ENCODE measurements around the gene PSD2.

The PSD2 gene

DNA sequence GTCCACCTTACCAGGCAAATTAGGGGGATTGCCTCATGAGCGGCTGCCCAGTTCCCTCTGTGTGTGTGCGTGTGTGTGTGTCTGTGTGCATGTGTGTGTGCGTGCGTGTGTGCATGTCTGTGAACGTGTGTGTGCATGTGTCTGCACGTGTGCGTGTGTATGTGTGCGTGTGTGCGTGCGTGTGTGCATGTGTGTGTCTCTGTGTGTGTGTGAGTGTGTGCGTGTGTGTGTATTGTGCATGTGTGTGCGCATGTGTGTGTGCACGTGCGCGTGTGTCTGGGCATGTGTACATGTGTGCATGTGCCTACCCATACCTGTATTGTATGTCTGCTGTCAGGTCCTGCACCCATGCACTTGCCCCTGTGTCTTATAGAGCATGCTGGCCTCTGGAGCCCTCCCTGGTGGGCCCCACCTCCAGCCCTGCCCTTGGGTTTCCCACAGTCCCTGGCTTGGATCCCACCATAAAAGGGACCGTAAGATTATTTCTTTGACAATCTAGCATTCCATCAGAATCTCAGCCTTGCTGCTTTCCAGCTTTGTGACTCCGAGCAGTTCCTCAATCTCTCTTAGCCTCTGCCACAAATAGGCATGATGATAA lies 9.3 kb downstream of the PSD2 start:
- H3K4me3 ChIP-seq (ENCODE audit: low read depth, low read length), result no peak overlapping the region
- in situ Hi-C loops (cut with HindIII; ENCODE audit: low sequenced_read_pairs), result no loop called here
- DNase-seq (ENCODE audit: low read depth), result no peak
- TF ChIP-seq, protein P1, sequence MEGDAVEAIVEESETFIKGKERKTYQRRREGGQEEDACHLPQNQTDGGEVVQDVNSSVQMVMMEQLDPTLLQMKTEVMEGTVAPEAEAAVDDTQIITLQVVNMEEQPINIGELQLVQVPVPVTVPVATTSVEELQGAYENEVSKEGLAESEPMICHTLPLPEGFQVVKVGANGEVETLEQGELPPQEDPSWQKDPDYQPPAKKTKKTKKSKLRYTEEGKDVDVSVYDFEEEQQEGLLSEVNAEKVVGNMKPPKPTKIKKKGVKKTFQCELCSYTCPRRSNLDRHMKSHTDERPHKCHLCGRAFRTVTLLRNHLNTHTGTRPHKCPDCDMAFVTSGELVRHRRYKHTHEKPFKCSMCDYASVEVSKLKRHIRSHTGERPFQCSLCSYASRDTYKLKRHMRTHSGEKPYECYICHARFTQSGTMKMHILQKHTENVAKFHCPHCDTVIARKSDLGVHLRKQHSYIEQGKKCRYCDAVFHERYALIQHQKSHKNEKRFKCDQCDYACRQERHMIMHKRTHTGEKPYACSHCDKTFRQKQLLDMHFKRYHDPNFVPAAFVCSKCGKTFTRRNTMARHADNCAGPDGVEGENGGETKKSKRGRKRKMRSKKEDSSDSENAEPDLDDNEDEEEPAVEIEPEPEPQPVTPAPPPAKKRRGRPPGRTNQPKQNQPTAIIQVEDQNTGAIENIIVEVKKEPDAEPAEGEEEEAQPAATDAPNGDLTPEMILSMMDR (IDR thresholded peaks at IDR 0.05; ENCODE audit: low read depth, low read length, missing control alignments), result no peak

DNA sequence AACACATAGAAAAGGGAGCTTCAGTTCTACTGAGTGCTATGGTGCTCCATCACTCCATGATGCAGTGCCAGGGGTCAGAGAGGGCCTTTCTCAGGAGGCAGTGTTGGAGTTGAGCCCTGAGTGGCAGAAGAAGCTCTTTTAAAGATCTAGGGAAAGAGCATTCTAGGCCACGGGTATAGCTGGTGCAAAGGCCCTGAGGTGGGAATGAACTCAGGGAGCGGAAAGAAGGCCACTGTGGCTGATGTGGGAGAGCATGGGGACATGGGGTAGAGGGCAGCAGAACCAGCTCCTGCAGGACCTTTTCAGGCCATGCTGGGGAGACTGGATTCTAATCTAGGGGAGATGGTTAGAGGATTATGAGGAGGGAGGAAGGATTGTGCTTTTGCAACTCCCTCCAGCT lies 9.9 kb downstream of the PSD2 start:
- H3K4me3 ChIP-seq (ENCODE audit: low read depth, low read length), result no peak overlapping the region
- DNase-seq (ENCODE audit: low read depth), result no peak
- in situ Hi-C loops (cut with HindIII; ENCODE audit: low sequenced_read_pairs), result no loop called here
- TF ChIP-seq, protein P1 (IDR thresholded peaks at IDR 0.05; ENCODE audit: low read depth, low read length, missing control alignments), result no peak

DNA sequence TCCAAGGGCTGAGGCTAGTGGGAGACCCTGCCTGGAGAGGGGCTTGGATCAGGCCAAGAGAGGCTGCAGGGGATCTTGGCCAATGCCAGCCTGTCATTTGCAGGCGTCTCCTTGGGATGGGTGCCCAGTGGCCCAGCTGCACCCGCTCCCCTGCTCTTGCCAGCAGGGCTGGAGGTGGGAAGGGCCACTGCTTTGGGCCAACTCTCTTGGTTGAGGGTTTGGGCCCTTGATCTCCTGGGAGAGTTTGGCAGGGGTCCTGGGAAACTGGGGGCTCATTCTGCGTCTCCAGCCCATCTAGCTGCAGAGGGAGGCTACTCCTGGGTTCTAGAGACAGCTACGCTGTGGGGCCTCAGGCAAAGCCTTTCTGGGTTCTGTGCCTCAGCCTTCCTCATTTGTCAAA lies 10.5 kb downstream of the PSD2 start:
- no peak overlapping the region for H3K4me3 ChIP-seq (ENCODE audit: low read depth, low read length)
- TF ChIP-seq, protein P1 (IDR thresholded peaks at IDR 0.05; ENCODE audit: low read depth, low read length, missing control alignments), result no peak
- no peak for DNase-seq (ENCODE audit: low read depth)
- in situ Hi-C loops (cut with HindIII; ENCODE audit: low sequenced_read_pairs), result no loop called here

DNA sequence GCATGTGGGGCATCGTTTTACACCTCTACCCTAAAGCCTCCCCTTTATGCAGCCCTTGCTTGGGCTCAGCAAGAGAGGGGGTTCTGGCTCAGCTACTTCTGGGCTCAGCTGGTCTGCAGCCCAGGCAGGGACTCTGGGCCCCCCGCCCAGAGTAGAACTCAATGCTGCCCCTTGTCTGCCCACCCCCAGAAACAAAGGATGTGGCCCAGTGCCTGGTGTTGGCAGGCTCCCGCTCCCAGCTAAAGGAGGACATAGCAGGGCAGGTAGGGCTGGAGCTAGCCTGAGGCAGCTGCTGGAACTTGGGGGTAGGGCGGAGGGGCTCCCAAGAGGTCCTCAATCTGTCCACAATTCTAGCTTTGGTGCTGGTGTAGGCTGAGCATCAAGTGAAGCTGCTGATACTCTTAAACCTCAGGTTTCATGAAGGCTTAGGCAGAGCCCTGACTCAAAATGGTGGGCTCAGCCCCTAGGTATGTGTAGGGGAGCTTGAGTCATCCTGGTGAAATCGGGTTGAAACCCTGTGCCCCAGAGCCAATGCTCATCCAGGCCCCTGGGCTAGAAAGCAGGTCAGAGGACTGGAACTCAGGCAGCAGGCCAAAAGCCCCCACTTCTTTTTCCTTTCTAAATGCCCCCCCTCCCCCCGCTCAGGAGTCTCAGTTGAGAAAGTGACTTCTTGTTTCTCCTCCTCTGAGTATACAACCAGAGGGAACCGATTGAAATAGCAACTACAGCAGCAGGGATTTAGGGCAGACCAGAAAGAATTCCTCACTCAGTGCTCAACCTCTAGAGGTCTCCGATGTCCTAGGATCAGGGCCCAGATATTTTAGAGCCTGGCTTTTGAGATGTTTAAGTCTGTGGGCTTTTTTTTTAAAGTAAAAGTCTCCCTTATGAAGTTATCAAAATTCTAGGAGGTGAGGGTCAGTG lies 11.4 kb downstream of the PSD2 start:
- TF ChIP-seq, protein P1 (IDR thresholded peaks at IDR 0.05; ENCODE audit: low read depth, low read length, missing control alignments), result no peak
- DNase-seq (ENCODE audit: low read depth), result no peak
- H3K4me3 ChIP-seq (ENCODE audit: low read depth, low read length), result no peak overlapping the region
- in situ Hi-C loops (cut with HindIII; ENCODE audit: low sequenced_read_pairs), result no loop called here

DNA sequence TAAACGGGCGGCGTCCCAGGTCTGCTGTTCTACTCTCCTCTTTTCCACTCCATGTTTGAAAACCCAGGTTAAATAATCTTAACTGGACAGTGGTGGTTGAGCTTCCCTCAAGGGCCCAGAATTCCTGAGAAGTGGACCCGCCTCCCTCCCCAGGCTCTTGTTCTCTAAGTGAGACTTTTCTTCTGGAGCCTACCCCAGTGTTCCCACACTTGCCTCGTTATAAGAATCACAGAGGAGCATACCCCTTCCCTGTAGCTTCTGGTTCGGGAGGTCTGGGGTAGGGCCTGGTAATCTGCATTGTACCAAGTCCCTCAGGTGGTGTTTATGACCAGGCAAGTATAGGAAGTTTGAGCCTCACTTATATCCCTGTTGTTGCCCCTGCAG lies 12.0 kb downstream of the PSD2 start:
- in situ Hi-C loops (cut with HindIII; ENCODE audit: low sequenced_read_pairs), result no loop called here
- H3K4me3 ChIP-seq (ENCODE audit: low read depth, low read length), result no peak overlapping the region
- TF ChIP-seq, protein P1 (IDR thresholded peaks at IDR 0.05; ENCODE audit: low read depth, low read length, missing control alignments), result no peak
- no peak for DNase-seq (ENCODE audit: low read depth)

DNA sequence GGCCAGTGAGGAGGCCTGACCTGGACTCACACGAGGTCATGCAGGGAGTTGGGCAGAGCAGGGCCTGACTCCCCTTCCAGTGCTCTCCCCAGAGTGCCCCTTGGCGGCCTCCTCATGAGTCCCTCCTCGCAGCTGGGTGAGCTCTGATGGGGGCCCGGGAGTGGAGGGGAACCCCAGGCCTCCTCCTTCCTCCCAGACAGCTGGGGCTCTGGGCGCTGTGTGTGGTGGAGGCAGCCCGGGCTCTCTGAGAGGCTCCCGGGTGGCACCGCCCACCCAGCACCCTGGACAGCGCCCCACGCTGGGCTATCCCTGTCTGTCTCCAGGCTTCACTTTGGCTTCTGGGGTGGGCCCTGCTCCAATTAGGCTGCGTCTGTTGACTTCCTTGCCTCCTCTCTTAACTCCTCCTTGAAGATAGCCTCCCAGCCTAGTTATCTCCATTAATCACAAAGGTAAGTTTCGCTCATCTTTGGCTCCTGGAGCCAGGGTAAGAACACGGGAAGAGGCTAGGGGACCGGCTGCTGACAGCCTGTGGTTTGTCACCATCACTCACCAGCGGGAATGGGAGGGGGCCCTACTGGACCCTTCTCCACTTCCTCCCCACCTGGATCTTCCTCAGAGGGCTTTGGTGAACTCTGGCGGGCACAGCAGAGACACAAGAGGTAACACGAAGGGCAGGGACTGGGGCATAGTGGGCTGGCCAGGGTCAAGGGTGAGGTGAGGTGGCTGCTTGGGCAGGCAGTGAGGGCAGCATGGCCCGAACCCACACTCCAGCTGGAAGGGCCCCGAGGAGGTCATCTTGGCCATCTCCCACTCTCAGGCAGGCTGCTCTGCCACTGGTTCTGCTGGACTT lies 13.1 kb downstream of the PSD2 start:
- no peak for DNase-seq (ENCODE audit: low read depth)
- H3K4me3 ChIP-seq (ENCODE audit: low read depth, low read length), result no peak overlapping the region
- TF ChIP-seq, protein P1 (IDR thresholded peaks at IDR 0.05; ENCODE audit: low read depth, low read length, missing control alignments), result no peak
- in situ Hi-C loops (cut with HindIII; ENCODE audit: low sequenced_read_pairs), result no loop called here

Measured in astrocyte of the cerebellum (primary cell).